Myocyte (in vitro differentiated cells): ENCODE data around the gene ZNF783. TPM values are rescaled to one million over a fixed set of nuclear protein-coding genes. Genes with fewer than 3 reads are reported as not detected.

ENCODE experiments used
- DNase-seq: peaks from one replicate; pipeline ENCODE4 v3.0.0-alpha.2; 2012; ENCODE audit warnings: low read depth
- total RNA-seq: library from RNA; depleted of rRNA; stranded (reverse); fragments of >200 nt; gene quantifications from 2 replicates; pipeline ENCODE4 v1.2.3, GENCODE V29; 2014

Gene ZNF783
- total RNA-seq, 1 donor from 2014 or later = 18.1 TPM

DNA sequence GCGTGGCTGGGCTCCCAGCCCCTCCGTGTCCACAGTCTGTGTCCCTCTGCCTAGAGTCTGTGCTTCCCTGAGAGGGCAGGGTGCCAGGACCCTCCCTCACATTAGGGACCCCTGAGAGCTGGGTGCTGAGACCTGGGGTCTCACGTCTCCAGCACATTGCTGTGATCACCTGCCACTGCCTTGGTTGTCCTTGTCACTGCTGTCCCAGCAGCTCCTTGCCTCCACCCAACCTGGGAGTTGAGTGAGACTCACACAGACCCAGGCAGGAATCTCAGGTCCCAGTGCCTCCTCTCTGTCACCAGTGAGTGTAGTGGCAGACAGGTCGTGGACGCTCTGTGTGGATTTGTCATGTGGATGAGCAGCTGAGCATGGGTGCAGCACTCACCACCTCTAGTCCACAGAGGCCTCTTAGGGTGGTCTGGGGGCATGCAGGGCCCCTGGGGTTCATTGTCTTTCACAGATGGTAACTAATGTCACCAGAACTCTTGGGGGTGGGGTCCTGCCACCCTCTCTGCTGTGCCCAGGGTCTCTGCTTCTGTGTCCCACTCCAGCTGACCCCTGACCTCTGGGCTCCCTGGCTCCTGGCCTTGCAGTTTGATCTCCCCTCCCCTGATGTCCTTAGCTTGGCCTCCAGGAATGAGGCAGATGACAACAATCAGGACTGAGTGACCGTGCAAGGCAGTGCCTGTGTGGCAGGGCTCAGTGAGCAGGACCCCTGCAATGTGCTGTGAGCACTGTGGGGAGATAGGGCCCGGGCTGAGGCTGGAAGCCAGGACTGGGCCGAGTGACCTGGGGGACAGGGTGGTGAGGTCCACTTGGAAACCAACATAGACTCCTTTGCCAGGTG is 18.9 kb downstream of the ZNF783 start:
- DNase-seq = no peak

DNA sequence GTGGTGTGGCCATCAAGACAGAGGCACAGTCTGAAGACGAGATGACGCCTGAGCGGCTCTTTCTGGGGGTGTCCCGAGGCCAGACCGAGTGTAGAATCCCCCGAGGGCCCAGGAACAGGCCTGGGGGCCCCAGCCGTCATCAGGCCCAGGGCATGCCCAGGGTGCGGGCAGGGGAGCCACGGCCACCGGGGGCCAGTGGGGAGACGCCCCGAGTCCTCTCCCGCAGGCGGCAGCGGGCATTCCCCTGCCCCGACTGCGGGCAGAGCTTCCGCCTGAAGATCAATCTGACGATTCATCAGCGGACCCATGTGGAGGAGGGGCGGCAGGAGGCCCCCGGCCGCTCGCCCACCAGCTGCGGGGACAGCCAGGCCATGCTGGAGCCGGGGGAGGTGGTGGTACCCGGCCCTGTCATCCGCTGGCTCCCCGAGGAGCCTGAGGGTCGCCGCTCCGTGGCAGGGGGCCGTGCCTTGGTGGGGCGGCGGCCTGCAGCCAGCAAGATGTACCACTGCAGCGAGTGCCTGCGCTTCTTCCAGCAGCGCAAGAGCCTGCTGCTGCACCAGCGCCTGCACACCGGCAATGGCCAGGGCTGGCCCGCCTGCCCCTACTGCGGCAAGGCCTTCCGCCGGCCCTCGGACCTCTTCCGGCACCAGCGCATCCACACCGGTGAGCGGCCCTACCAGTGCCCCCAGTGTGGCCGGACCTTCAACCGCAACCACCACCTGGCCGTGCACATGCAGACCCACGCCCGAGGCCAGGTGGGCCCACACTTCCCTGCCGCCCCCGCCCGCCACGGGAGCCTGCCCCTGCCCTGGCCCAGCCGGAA is 19.7 kb downstream of the ZNF783 start:
- no peak for DNase-seq

DNA sequence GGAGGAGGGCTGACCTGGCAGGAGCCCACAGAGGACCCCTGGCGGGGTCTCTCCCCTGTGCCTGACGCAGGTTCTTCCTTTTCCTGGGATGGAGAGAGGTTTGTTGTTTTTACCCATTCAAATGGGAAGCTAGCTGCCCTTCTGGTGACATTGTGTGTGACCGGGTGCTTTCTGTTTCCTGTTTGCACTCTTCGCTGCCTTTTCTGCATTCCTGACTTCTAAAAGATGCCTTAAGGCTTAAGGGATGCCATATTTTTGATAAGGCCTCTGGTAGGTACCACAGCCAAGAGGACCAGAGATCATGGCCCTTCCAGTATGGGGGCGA is 20.3 kb downstream of the ZNF783 start:
- no peak for DNase-seq

DNA sequence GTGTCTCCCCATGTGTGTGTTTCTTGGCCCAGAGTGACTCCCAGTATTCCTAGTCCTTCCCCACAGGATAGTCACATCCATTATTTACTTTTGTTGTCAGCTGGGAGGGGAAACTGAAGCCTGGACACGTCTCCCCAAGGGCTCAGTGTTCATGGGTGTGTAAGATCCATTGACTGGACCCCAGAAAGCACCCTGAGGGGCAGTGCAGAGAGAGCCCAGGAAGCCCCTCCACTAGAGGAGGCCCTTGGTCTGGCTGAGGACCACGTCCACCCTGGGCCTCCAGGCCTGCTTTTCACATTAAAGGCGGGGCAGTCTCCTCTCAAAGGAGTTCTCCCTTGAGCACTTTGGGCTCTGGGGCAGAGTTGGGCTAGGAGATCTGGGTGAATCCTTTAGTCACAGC is 21.3 kb downstream of the ZNF783 start:
- DNase-seq = no peak

DNA sequence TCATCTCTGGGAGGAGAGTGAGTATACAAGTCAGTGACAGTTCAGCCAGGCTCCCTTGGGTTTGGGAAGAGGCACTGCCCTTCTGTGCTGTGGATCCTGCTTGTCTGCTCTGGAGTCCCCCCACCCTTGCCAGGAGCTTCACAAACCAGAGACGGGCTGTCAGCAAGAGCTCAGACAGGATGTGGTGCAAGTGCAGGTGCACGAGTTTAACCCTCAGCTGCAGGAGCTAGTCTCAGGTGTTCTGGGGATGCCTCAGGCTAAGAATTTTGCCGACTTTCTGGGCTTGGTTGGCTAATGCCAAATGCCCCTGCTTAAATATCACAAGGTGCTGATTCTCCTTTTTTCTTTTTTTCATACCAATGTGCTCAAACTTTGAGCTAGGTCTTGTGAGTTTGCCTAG is 22.3 kb downstream of the ZNF783 start:
- DNase-seq = no peak

DNA sequence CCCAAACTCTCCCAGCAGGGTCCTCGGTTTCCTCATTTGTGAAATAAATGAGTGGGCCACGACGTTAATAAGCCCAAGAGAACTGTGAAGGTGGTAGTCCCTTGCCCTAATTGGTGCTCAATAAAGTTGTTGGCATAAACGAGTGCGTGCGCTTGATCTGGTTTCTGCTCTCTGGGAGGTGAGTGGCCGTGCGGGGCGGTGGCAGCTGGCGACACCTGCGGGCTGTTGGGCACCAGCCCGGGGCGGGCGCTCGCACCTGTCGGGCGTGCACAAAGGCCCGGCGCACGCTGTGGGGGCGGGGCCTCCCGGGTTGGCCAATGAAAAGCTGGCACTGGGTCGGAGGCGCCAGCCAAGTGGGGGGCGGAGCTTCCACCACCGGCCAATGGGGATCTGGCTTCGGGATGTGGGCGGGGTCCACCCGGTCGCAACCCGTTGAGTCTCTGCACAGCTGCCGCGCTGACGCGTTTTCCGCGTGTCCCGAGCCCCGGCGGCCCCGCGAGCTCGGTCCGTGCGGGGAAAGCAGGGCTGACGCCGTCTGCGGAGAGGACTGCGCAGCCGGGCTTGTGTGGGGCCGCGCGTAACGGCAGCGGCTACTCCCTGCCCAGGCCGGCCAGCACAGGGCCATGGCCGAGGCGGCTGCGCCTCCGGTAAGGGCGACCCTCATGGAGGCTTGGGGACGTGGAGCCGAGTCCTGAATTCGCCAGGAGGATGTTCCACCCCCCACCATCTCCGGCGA is 23.0 kb downstream of the ZNF783 start:
- DNase-seq = peak; percentile 95

DNA sequence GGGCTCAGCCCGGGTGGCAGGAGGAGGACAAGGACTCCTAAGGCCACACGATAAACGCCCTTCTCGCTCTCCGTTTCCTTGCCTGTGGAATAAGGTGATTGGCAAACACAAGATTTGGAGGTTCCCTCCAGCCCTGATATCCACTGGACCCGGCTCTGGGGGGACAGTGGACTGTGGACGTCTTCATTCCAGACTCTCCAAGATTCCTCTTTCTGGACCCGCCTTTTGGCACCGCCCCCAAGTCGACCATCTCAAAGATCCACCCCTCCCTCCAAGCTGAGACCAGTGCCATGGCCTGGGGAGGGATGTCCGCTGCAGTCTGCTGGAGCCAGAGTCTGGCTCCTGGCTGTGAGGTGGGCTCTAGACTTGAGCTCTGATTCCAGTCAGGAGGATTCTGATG is 23.6 kb downstream of the ZNF783 start:
- peak; percentile 64 for DNase-seq

DNA sequence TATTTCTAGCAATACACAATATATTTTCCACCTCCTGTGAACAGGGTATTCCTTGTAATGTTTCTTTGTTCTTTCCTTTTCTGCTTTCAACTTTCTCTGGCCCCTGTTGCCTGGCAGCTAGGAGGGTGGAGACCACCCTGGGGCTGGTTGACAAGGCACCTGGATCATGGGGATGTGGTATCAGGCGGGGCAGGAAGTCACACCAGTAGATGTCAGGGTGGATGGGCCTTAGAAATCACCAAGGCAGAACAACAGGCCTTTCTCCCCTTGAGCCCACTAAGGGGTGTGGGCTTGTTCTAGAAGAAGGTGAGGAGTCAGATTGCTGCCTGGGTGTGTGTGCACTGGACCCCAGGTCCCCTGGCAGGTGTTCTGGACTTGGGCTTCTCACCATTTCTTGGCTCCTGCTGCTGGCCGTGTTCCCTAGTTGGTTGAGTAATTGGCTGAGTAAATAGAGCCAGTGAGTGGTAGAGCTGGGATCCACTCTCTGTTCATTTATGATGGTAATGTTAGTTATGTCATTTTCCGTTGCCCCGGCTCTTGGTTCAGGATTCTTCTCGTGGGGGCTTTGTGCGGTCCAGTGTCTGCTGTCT is 24.9 kb downstream of the ZNF783 start:
- DNase-seq = no peak

DNA sequence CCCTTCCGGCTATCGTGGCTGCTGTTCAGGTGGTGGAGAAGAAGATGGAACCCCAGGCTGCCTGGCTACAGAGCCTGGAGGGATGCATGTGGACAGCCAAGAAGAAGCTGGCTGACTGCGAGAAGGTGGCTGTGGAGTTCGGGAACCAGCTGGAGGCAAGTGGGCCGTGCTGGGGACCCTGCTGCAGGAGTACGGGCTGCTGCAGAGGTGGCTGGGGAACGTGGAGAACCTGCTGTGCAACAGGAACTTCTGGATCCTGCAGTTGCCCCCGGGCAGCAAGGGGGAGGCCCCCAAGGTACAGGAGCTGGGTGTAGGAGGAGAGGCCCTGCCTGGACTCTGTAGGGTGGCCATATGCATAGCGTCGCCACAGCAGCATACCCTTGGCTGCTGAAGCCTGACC is 25.6 kb downstream of the ZNF783 start:
- no peak for DNase-seq

DNA sequence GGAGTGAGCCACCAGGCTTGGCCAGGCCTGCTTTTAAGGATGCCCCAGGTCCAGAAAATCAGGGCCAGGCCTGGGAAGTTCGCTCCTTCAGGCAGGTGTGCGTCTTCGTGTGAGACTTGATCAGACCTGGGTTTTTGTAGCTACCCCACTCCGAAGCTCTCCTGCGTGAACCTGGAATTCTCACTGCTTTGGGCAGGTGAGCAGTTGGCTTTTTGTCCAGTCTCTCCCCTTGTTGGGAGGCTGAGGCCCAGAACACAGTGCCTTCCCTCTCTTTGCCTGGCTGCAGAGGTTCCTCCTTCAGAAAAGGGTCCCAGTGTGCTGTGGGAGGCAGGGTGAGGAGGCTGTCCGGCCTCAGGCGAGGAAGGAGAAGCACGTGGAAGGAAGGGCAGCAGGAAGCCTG is 27.3 kb downstream of the ZNF783 start:
- DNase-seq = no peak

DNA sequence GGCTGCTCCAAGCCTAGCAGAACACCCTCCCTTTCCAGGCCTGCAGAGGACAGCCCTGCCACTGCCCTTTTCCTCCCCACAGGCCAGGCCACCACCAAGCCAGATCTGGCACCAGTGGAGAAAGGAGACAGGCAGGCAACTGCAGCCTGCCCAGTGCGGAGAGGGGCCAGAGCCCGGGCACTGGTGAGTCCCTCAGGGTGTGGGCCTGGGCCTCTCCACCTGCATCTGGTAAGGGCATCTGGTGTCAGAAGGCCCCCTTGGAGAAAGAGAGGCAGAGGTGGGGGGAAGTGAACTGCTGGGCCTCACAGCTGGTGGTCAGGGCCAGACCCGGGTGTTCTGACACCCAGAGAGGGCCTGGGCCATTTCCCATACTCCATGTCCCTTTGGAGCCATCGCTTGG is 27.9 kb downstream of the ZNF783 start:
- no peak for DNase-seq

DNA sequence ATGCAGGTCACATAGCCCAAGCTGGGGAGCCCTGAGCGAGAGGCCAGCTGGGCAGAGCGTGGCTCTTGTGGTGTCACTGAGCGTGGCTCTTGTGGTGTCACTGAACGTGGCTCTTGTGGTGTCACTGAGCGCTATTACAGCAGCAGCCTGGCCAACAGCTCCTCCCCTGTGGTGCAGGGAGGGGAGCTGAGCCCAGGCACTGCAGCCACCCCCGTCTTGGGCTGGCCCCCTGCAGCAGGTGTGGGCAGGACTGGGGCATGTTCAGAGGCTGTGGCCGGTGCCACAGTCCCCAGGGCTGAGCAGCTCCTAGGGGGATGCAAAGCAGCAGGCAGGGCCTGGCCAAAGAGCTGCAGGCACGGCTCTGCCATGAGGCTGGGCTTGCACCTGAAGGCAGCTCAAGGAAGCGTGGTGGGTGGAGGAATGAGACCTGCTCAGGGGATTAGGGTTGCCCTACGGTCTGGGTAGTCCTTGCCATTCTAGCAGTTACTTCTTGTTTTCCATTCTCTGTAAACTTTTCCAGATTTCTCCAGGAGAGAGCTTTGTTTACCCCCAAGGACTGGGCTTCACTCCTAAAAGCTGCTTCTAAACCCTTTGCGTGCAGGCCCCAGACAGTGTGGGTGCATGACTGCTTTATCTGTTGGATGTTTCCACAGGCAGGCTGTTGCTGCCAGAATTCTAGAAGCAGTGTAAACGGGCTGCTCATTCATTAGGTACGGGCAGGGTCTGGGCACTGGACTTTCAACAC is 29.2 kb downstream of the ZNF783 start:
- peak; percentile 73 for DNase-seq

DNA sequence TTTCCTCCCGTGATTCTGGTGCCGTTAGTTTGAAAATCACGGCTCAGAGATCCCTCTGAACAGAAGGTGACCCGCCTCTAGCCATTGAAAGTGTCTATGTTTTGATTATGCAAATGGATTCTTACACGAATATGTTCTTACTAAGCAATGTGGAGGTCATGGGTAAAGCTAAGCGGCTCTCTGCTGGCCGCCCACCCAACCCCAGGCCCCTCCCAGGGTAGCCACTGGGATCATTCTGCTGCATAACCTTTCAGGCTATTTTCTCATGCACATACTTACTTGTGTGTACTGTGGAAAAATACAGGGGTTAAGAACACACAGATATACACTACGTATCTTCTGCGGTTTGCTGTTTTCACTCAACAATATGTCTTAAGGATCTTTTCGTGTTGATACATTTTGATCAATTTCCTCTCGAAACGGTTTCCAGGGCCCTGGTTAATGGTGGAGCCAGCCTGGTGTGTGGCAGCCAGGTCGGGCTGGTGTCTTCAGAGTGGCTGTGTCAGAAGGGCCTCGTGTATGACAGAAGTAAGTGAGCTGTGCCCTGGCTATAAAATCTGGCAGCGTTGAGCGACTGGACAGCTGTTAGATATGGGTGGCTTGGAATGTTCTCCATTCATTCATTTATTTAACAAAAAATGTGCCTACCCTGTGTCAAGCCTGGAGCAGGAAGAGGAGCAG is 29.9 kb downstream of the ZNF783 start:
- peak; percentile 14 for DNase-seq

DNA sequence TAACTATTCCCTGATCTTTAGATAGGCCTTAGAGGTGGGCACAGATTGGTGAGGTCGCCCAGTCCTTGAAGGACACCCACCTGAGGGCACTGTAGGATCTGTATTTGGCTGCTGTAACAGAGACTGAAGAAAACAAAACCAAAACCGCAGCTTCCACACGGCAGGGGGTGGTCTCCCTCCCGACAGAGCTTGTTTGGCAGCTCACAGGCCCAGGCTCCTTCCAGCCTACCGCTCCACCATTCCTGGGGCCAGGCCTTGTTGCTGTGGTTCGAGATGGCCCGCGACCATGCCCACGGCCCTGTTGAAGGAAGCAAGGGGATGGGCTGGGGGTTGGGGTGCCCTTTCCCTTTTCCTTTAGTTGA is 30.4 kb downstream of the ZNF783 start:
- peak; percentile 18 for DNase-seq

DNA sequence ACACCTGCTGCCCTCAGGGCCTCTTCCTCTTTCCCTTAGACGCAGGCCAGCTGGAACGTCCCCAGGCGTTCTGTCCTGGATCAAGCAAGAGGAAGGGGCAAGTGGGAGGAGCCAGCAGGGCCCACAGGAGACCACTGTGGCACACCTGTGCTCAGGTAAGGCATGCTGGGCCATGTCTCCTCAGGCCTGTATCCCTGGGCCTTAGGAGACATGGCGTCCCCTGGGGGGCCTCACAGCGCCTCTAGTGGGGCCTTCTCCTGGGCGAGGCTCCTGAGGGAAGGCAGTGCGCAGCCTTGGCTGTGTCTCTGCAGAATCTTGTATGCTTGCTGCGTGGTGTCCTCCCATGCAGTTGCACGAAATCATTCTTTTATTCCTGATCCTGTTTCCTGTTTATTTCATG is 31.3 kb downstream of the ZNF783 start:
- DNase-seq = no peak

DNA sequence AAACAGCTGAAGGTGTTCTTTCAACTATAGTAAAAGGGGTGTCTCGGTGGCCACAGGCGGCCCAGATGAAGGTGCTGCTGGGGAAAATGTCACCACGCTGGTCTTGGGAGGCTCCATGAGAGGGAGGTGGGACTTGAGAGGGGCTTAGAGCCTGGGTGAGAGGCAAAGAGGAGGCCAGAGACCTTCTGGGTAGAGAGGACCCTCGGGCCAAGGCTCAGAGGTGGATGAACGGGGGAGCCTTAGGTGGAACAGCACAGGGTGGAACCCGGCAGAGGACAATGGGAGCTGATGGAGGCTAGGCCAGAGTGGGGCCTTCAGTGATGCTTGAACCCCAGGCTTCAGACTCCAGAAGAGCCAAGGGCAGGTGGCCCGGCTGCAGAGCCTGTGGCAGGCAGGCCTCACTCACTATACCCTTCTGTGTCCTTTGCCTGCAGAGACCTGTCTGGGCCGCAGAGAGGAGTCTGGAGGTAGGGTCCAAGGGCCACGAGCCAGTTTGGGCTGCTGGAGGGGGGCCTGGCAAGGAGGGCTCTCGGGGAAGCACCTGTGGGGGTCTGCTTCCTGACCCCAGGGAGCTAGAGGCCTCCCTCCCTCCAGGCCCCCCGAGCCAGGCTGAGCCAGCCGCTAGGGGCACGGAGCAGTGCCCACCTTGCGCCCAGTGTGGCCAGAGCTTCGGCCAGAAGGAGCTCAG is 32.1 kb downstream of the ZNF783 start:
- no peak for DNase-seq

DNA sequence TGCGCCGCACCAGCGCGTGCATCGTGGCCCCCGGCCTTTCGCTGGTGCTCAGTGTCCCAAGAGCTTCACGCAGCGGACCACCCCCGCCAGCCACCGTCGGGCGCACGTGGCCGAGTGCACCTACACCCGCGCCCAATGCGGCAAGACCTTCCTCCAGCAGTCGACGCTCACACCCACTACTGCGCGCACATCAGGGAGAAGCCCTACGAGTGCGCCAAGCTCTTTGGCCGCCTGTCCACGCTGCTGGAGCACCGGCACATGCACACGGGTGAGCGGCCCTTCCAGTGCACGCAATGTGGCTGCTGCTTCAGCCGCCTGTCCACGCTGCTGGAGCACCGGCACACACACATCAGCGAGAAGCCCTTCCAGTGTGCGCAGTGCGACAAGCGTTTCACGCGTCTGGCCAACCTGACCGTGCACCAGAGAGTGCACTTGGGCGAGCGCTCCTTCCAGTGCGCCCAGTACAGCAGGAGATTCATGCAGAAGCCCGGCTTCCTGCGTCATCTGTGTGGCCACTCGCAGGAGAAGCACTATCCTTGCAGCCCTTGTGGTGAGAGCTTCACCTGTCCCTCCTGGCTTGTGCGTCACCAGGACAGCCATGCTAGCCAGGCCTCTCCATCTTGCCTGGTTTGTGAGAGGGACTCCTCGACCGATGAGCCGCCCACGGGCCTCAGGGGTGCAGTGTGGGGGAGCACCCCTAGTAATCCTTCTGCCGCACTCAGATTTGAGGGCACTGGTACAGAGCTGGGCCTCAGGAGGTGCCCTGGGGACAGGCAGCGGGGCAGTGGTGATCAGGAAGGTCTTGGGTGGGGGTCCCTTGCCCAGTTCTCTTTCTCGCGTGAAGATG is 32.9 kb downstream of the ZNF783 start:
- DNase-seq = no peak

DNA sequence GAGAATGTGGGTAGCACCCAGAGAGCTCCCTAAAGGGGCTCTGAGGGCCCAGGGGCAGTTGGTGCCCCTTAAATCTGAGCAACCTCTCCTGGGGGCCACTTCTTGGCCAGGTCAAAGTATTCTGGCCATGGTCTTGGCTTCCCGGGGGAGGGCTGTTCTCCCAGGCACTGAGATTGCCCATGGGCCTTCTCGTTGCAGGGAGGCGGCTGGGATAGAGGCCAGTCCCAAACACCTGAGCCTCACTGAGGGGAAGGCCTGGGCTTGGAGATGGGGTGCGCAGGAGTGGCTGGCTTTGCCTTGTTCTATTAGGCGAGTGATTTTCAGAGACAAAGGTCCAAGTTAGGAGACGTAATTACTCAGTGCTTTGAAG is 33.5 kb downstream of the ZNF783 start:
- DNase-seq = no peak

DNA sequence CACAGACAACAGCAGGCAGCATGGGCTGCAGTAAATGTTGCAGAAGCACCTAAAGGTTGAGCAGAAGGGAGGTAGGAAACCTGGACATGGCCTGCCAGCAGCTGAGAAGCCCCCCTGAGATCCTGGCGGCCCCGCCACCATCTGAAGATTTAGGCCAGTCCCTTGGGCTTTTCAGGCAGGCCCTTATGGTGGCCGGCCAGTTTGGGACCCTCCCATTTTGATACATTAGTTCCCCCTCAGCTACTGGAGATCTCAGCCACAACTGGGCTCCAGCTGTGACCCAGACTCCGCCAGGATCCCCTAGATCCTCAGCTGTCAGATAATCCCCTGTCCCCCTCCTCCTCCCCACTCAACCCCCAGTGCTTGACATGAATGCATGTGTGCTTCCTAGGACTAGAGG is 34.4 kb downstream of the ZNF783 start:
- no peak for DNase-seq
